Suppressor macrophage treated with lipopolysaccharide for 4 hours (primary cell): ENCODE data around the gene OLA1.

ENCODE experiments used
- DNase-seq: peaks from one replicate; pipeline ENCODE4 v3.0.0-alpha.2; 2020

Gene OLA1

GRCh38 chr2:174224125-174224524 is 24.2 kb downstream of the OLA1 start:
- no peak for DNase-seq

- no peak for DNase-seq
Observed at GRCh38 chr2:174223388-174223787, 24.9 kb downstream of the OLA1 start.

- no peak for DNase-seq
Observed at GRCh38 chr2:174222154-174222553, 26.2 kb downstream of the OLA1 start.

GRCh38 chr2:174219321-174219720 is 29.0 kb downstream of the OLA1 start:
- no peak for DNase-seq

- DNase-seq = no peak
Observed at GRCh38 chr2:174218773-174219172, 29.6 kb downstream of the OLA1 start.

GRCh38 chr2:174217869-174218268 is 30.5 kb downstream of the OLA1 start:
- DNase-seq = no peak

GRCh38 chr2:174211954-174212353 is 36.4 kb downstream of the OLA1 start:
- no peak for DNase-seq

- no peak for DNase-seq
Observed at GRCh38 chr2:174210862-174211261, 37.5 kb downstream of the OLA1 start.

- DNase-seq = no peak
Observed at GRCh38 chr2:174209325-174209724, 39.0 kb downstream of the OLA1 start.

- DNase-seq = no peak
Observed at GRCh38 chr2:174208026-174208425, 40.3 kb downstream of the OLA1 start.

- no peak for DNase-seq
Observed at GRCh38 chr2:174205562-174205961, 42.8 kb downstream of the OLA1 start.

- DNase-seq = no peak
Observed at GRCh38 chr2:174202188-174202587, 46.1 kb downstream of the OLA1 start.

- no peak for DNase-seq
Observed at GRCh38 chr2:174198846-174199564, 49.3 kb downstream of the OLA1 start.

- no peak for DNase-seq
Observed at GRCh38 chr2:174195253-174195652, 53.1 kb downstream of the OLA1 start.

GRCh38 chr2:174193737-174194136 is 54.6 kb downstream of the OLA1 start:
- no peak for DNase-seq

- DNase-seq = no peak
Observed at GRCh38 chr2:174192664-174193063, 55.7 kb downstream of the OLA1 start.

GRCh38 chr2:174191342-174192074 is 56.8 kb downstream of the OLA1 start:
- DNase-seq = no peak

- DNase-seq = no peak
Observed at GRCh38 chr2:174184915-174185314, 63.4 kb downstream of the OLA1 start.

GRCh38 chr2:174184504-174184903 is 63.8 kb downstream of the OLA1 start:
- no peak for DNase-seq

- no peak for DNase-seq
Observed at GRCh38 chr2:174183076-174183475, 65.3 kb downstream of the OLA1 start.

- DNase-seq = no peak
Observed at GRCh38 chr2:174181368-174181767, 67.0 kb downstream of the OLA1 start.

- no peak for DNase-seq
Observed at GRCh38 chr2:174180726-174181236, 67.6 kb downstream of the OLA1 start.

- no peak for DNase-seq
Observed at GRCh38 chr2:174180165-174180724, 68.1 kb downstream of the OLA1 start.

- DNase-seq = no peak
Observed at GRCh38 chr2:174177316-174177890, 70.9 kb downstream of the OLA1 start.
